Gastrocnemius medialis (tissue), 4 donors: Measurements from ENCODE around the gene ZMYND11. TPM values are rescaled to one million over a fixed set of nuclear protein-coding genes. Genes with fewer than 3 reads are reported as not detected.

Experiments used
- ATAC-seq, 2 donors: fragments of 150-250 bp; one replicate each; pipeline ENCODE4 v1.9.1; 2016
- DNase-seq, 2 donors: peaks; one replicate each; pipeline ENCODE4 v3.0.0-alpha.2; 2019
- H3K27ac ChIP-seq, 4 donors: fragments of 200-600 bp; sonication (generic); 1 replicate in 1 of 4; 2 replicates in 3 of 4; pipeline ENCODE4 v1.5.1; 2016 to 2018; ENCODE audit warnings: mild to moderate bottlenecking in 2 of 4, moderate library complexity in 1 of 4
- H3K27me3 ChIP-seq, 3 donors: fragments of 200-600 bp; sonication (generic) in 2 of 3; 1 replicate in 1 of 3; 2 replicates in 2 of 3; pipeline versions ENCODE4 v1.5.1 to v1.6.0; 2016 to 2019; ENCODE audit warnings: mild to moderate bottlenecking in 1 of 3, moderate library complexity in 1 of 3
- H3K36me3 ChIP-seq, 2 donors: fragments of 200-600 bp; sonication (generic) in 1 of 2; one replicate each; pipeline ENCODE4 v1.5.1; 2017 to 2018
- H3K4me1 ChIP-seq, 2 donors: fragments of 200-600 bp; sonication (generic) in 1 of 2; one replicate each; pipeline ENCODE4 v1.5.1; 2016 to 2017; ENCODE audit warnings: mild to moderate bottlenecking in 2 of 2
- H3K4me3 ChIP-seq, 4 donors: fragments of 200-600 bp; sonication (generic) in 3 of 4; 1 replicate in 1 of 4; 2 replicates in 3 of 4; pipeline ENCODE4 v1.5.1; 2016 to 2019; ENCODE audit warnings: mild to moderate bottlenecking in 2 of 4
- H3K9me3 ChIP-seq, 3 donors: fragments of 200-600 bp; sonication (generic) in 2 of 3; 1 replicate in 1 of 3; 2 replicates in 2 of 3; pipeline ENCODE4 v1.5.1; 2016 to 2019
- POLR2A ChIP-seq, 2 donors: fragments of 450-650 bp; IDR thresholded peaks; one replicate each; pipeline ENCODE4 v1.6.1; 2017; ENCODE audit warnings: antibody characterized with exemption in 2 of 2, mild to moderate bottlenecking in 2 of 2, moderate library complexity in 2 of 2
- in situ Hi-C, 4 donors: fragments of 200-750 bp; cut with MboI; loops; one replicate each; pipeline versions ENCODE4 v1.15.0 to v1.8.0; 2017; ENCODE audit warnings: low sequenced_read_pairs in 4 of 4
- intact Hi-C: fragments of 100-400 bp; cut with DNase I; formaldehyde crosslinking; loops from one replicate; pipeline ENCODE4 v1.15.1; 2023; ENCODE audit warnings: low total_unique reads
- total RNA-seq, 4 donors: library from RNA; depleted of rRNA; stranded (reverse); fragments of >200 nt; gene quantifications; one replicate each; pipeline versions ENCODE4 v1.1.0 to v1.2.3, GENCODE V29; 2016
- TF ChIP-seq, protein P1 (sequence below), 5 experiments: fragments of 450-650 bp in 3 of 5; fragments of 200-600 bp in 2 of 5; sonication (generic) in 2 of 5; IDR thresholded peaks in 4 of 5; conservative IDR thresholded peaks in 1 of 5; 1 replicate in 4 of 5; 2 replicates in 1 of 5; pipeline ENCODE4 v1.5.1; 2016 to 2019; ENCODE audit warnings: antibody characterized with exemption in 5 of 5, mild to moderate bottlenecking in 3 of 5, moderate library complexity in 3 of 5

The ZMYND11 gene
- total RNA-seq, 4 donors from 2014 or later, result 58.3 to 78.0 (median 65.2) TPM

- H3K4me1 ChIP-seq, result peaks cover 34 to 37% of the 10 kb centered on the region in 2 donors
- intact Hi-C loops, result no loop called here
- ATAC-seq (no peak), DNase-seq (no peak)
- no peaks in the 10 kb centered on the region for H3K9me3 ChIP-seq
- in situ Hi-C loops, result no loop called here
- H3K4me3 ChIP-seq, result no peak overlapping the region
- H3K27ac ChIP-seq, result no peak overlapping the region
- H3K36me3 ChIP-seq, result no peaks in the 10 kb centered on the region
- H3K27me3 ChIP-seq, result no peaks in the 10 kb centered on the region
- TF ChIP-seq, protein P1, sequence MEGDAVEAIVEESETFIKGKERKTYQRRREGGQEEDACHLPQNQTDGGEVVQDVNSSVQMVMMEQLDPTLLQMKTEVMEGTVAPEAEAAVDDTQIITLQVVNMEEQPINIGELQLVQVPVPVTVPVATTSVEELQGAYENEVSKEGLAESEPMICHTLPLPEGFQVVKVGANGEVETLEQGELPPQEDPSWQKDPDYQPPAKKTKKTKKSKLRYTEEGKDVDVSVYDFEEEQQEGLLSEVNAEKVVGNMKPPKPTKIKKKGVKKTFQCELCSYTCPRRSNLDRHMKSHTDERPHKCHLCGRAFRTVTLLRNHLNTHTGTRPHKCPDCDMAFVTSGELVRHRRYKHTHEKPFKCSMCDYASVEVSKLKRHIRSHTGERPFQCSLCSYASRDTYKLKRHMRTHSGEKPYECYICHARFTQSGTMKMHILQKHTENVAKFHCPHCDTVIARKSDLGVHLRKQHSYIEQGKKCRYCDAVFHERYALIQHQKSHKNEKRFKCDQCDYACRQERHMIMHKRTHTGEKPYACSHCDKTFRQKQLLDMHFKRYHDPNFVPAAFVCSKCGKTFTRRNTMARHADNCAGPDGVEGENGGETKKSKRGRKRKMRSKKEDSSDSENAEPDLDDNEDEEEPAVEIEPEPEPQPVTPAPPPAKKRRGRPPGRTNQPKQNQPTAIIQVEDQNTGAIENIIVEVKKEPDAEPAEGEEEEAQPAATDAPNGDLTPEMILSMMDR (IDR thresholded peaks at IDR 0.05 in 4 of 5, conservative IDR thresholded peaks at IDR 0.05 in 1 of 5), result no peak
- TF ChIP-seq POLR2A (IDR thresholded peaks at IDR 0.05), result no peak
Observed at GRCh38 chr10:142371-142770, 7.1 kb downstream of the ZMYND11 start.

- TF ChIP-seq, protein P1 (IDR thresholded peaks at IDR 0.05 in 4 of 5, conservative IDR thresholded peaks at IDR 0.05 in 1 of 5), result no peak
- TF ChIP-seq POLR2A (IDR thresholded peaks at IDR 0.05), result no peak
- H3K36me3 ChIP-seq, result no peaks in the 10 kb centered on the region
- H3K27me3 ChIP-seq, result no peaks in the 10 kb centered on the region
- no peak overlapping the region for H3K4me3 ChIP-seq
- no peak overlapping the region for H3K27ac ChIP-seq
- no peaks in the 10 kb centered on the region for H3K9me3 ChIP-seq
- intact Hi-C loops (no loop called here), in situ Hi-C loops (no loop called here)
- ATAC-seq, result no peak
- peaks cover 0 to 5% of the 10 kb centered on the region in 2 donors for H3K4me1 ChIP-seq
- no peak for DNase-seq
Observed at GRCh38 chr10:152915-153314, 17.7 kb downstream of the ZMYND11 start.

DNA sequence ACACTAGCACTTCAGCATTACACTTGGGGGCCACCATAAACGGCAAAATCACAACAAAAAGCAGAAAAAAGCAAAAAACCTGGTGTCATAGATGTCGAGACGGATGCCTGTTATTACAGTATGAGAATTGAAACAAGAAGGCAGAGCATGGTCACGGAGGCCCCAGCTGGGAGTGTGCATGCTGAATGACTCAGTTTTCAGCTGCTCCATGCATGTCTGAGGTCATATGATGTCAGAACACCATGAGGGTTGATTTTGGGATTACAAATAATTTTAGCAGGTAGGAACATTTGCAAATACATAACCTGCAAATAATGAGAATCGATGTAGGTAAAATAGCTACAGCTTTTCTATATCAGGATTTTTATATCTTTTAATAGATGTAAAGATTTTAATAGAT, 19.1 kb downstream of the ZMYND11 start:
- Histone ChIP-seq H3K9me3 (no peaks in the 10 kb centered on the region), H3K4me1 (peaks cover 0 to 5% of the 10 kb centered on the region in 2 donors), H3K27me3 (no peaks in the 10 kb centered on the region), H3K27ac (no peak overlapping the region), H3K4me3 (no peak overlapping the region), H3K36me3 (no peaks in the 10 kb centered on the region)
- no peak for ATAC-seq
- in situ Hi-C loops, result no loop called here
- TF ChIP-seq, protein P1 (IDR thresholded peaks at IDR 0.05 in 4 of 5, conservative IDR thresholded peaks at IDR 0.05 in 1 of 5), result no peak
- no peak for TF ChIP-seq POLR2A (IDR thresholded peaks at IDR 0.05)
- no peak for DNase-seq
- intact Hi-C loops, result no loop called here

- TF ChIP-seq, protein P1 (IDR thresholded peaks at IDR 0.05 in 4 of 5, conservative IDR thresholded peaks at IDR 0.05 in 1 of 5), result no peak
- no peak for TF ChIP-seq POLR2A (IDR thresholded peaks at IDR 0.05)
- H3K27me3 ChIP-seq, result no peaks in the 10 kb centered on the region
- H3K4me1 ChIP-seq, result peaks cover 6 to 8% of the 10 kb centered on the region in 2 donors
- H3K9me3 ChIP-seq, result no peaks in the 10 kb centered on the region
- H3K27ac ChIP-seq, result no peak overlapping the region
- H3K4me3 ChIP-seq, result no peak overlapping the region
- no peaks in the 10 kb centered on the region for H3K36me3 ChIP-seq
- no peak for DNase-seq
- in situ Hi-C loops, result no loop called here
- intact Hi-C loops, result no loop called here
- no peak for ATAC-seq
Observed at GRCh38 chr10:167383-167782, 32.1 kb downstream of the ZMYND11 start.

DNA sequence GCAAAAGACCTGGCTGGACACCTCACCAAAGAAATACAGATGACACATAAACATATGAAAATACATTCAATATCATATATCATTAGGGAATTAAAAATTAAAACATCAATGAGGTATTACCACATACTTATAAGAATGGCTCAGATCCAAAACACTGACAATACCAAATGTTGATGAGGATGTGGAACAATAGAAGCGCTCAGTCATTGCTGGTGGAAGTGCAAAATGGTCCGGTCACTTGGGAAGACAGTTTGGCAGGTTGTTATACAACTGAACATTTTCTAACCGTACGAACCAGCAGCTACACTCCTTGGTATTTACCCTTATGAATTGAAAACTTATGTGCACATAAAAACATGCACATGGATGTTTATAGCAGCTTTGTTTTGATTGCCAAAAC, 38.5 kb downstream of the ZMYND11 start:
- Histone ChIP-seq H3K4me3 (no peak overlapping the region), H3K27ac (no peak overlapping the region), H3K27me3 (no peaks in the 10 kb centered on the region), H3K9me3 (no peaks in the 10 kb centered on the region), H3K4me1 (peaks cover 5 to 8% of the 10 kb centered on the region in 2 donors), H3K36me3 (no peaks in the 10 kb centered on the region)
- intact Hi-C loops (no loop called here), in situ Hi-C loops (no loop called here)
- TF ChIP-seq, protein P1 (IDR thresholded peaks at IDR 0.05 in 4 of 5, conservative IDR thresholded peaks at IDR 0.05 in 1 of 5), result no peak
- no peak for TF ChIP-seq POLR2A (IDR thresholded peaks at IDR 0.05)
- DNase-seq (no peak), ATAC-seq (no peak)
